H1 (cell line): ENCODE measurements around the gene INAFM2. TPM values are rescaled to one million over a fixed set of nuclear protein-coding genes. Genes with fewer than 3 reads are reported as not detected.

Experiments used
- HDAC6 ChIP-seq: IDR thresholded peaks from one replicate; pipeline ENCODE4 v1.7.1; 2012; ENCODE audit warnings: low read depth, mild to moderate bottlenecking, inconsistent platforms, low read length, moderate library complexity
- KDM1A ChIP-seq: fragments of 200-600, 300-600 bp; sonication (generic); IDR thresholded peaks from 2 replicates; pipeline ENCODE4 v1.7.1; 2016; ENCODE audit warnings: mild to moderate bottlenecking, low read length, borderline replicate concordance
- MAFK ChIP-seq: IDR thresholded peaks from 2 replicates; pipeline ENCODE4 v1.6.1; 2012; ENCODE audit warnings: low read depth, mild to moderate bottlenecking, improper control_type of control experiment, low read length
- SAP30 ChIP-seq: fragments of 300-600 bp; sonication (generic); IDR thresholded peaks from 2 replicates; pipeline ENCODE4 v1.7.1; 2012; ENCODE audit warnings: low read length, moderate library complexity, mild to moderate bottlenecking, inconsistent platforms; ENCODE audit not compliant: insufficient read depth, insufficient replicate concordance
- polyA plus RNA-seq, 7 experiments: library from polyadenylated mRNA; depleted of rRNA in 3 of 7; stranded (reverse) in 5 of 7; unstranded in 2 of 7; fragments of >200 nt in 5 of 7; fragments of 200-250 nt in 2 of 7; gene quantifications; 1 replicate in 5 of 7; 2 replicates in 1 of 7; 4 replicates in 1 of 7; pipeline versions ENCODE4 v1.2.1 to v1.2.3, GENCODE V29; 2011 to 2013; ENCODE audit warnings: missing spikeins in 2 of 7, mixed read lengths in 2 of 7
- total RNA-seq: library from RNA; stranded (reverse); fragmentation: NEBNext Ultra II Directional; extraction: Animal tissue kit (Norgen Biotek cat#: 25700); gene quantifications from 2 replicates; pipeline ENCODE4 v1.2.1, GENCODE V29; 2021
- TF ChIP-seq, protein P1 (sequence below): fragments of 300-600 bp; sonication (generic); IDR thresholded peaks from 2 replicates; pipeline ENCODE4 v1.7.1; 2012; ENCODE audit warnings: low read length, moderate library complexity, mild to moderate bottlenecking, inconsistent platforms; ENCODE audit not compliant: insufficient replicate concordance
- TF ChIP-seq, protein P2 (sequence below): IDR thresholded peaks from 2 replicates; pipeline ENCODE4 v1.6.1; 2012; ENCODE audit warnings: inconsistent platforms

Gene INAFM2
- total and polyA plus RNA-seq, 2 of the 8 experiments (the other 6 are each of a cell fraction or from before 2014, with no cell fraction given) = 15.3 to 35.1 TPM

DNA sequence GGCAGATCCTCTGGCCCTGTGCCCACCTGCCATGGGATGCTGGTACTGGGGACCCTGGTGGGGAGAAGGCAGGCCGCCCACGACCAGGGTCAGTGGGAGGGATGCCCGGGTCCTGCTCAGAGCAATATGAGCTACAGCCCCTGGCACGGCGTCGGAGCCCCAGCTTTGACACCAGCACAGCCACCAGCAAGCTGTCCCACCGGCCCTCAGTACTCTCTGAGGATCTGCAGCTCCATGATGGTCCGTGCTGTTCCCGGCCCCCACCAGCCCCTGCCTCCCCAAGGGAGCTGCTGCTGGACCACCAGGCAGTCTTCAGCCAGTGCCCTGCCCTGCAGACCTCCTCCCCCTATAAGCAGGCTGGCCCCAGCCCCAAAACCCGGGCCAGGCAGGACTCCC lies 46.0 kb downstream of the INAFM2 start (continued):
- TF ChIP-seq, protein P1, sequence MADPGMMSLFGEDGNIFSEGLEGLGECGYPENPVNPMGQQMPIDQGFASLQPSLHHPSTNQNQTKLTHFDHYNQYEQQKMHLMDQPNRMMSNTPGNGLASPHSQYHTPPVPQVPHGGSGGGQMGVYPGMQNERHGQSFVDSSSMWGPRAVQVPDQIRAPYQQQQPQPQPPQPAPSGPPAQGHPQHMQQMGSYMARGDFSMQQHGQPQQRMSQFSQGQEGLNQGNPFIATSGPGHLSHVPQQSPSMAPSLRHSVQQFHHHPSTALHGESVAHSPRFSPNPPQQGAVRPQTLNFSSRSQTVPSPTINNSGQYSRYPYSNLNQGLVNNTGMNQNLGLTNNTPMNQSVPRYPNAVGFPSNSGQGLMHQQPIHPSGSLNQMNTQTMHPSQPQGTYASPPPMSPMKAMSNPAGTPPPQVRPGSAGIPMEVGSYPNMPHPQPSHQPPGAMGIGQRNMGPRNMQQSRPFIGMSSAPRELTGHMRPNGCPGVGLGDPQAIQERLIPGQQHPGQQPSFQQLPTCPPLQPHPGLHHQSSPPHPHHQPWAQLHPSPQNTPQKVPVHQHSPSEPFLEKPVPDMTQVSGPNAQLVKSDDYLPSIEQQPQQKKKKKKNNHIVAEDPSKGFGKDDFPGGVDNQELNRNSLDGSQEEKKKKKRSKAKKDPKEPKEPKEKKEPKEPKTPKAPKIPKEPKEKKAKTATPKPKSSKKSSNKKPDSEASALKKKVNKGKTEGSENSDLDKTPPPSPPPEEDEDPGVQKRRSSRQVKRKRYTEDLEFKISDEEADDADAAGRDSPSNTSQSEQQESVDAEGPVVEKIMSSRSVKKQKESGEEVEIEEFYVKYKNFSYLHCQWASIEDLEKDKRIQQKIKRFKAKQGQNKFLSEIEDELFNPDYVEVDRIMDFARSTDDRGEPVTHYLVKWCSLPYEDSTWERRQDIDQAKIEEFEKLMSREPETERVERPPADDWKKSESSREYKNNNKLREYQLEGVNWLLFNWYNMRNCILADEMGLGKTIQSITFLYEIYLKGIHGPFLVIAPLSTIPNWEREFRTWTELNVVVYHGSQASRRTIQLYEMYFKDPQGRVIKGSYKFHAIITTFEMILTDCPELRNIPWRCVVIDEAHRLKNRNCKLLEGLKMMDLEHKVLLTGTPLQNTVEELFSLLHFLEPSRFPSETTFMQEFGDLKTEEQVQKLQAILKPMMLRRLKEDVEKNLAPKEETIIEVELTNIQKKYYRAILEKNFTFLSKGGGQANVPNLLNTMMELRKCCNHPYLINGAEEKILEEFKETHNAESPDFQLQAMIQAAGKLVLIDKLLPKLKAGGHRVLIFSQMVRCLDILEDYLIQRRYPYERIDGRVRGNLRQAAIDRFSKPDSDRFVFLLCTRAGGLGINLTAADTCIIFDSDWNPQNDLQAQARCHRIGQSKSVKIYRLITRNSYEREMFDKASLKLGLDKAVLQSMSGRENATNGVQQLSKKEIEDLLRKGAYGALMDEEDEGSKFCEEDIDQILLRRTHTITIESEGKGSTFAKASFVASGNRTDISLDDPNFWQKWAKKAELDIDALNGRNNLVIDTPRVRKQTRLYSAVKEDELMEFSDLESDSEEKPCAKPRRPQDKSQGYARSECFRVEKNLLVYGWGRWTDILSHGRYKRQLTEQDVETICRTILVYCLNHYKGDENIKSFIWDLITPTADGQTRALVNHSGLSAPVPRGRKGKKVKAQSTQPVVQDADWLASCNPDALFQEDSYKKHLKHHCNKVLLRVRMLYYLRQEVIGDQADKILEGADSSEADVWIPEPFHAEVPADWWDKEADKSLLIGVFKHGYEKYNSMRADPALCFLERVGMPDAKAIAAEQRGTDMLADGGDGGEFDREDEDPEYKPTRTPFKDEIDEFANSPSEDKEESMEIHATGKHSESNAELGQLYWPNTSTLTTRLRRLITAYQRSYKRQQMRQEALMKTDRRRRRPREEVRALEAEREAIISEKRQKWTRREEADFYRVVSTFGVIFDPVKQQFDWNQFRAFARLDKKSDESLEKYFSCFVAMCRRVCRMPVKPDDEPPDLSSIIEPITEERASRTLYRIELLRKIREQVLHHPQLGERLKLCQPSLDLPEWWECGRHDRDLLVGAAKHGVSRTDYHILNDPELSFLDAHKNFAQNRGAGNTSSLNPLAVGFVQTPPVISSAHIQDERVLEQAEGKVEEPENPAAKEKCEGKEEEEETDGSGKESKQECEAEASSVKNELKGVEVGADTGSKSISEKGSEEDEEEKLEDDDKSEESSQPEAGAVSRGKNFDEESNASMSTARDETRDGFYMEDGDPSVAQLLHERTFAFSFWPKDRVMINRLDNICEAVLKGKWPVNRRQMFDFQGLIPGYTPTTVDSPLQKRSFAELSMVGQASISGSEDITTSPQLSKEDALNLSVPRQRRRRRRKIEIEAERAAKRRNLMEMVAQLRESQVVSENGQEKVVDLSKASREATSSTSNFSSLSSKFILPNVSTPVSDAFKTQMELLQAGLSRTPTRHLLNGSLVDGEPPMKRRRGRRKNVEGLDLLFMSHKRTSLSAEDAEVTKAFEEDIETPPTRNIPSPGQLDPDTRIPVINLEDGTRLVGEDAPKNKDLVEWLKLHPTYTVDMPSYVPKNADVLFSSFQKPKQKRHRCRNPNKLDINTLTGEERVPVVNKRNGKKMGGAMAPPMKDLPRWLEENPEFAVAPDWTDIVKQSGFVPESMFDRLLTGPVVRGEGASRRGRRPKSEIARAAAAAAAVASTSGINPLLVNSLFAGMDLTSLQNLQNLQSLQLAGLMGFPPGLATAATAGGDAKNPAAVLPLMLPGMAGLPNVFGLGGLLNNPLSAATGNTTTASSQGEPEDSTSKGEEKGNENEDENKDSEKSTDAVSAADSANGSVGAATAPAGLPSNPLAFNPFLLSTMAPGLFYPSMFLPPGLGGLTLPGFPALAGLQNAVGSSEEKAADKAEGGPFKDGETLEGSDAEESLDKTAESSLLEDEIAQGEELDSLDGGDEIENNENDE = no peak
- TF ChIP-seq KDM1A (no peak), HDAC6 (no peak), MAFK (no peak), SAP30 (no peak)
- TF ChIP-seq, protein P2, sequence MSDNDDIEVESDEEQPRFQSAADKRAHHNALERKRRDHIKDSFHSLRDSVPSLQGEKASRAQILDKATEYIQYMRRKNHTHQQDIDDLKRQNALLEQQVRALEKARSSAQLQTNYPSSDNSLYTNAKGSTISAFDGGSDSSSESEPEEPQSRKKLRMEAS = no peak
